Loucy (cell line): ENCODE data around the gene UBL7.

Source experiments
- H2AFZ ChIP-seq: fragments of 200-600 bp; sonication (generic); 2 replicates; pipeline ENCODE4 v1.6.0; 2016; ENCODE audit warnings: antibody characterized with exemption, mild to moderate bottlenecking, low read length, moderate library complexity
- H3F3A ChIP-seq: fragments of 200-600 bp; 2 replicates; pipeline ENCODE4 v1.6.0; 2016; ENCODE audit warnings: antibody characterized with exemption, low read depth, mild to moderate bottlenecking
- H3K27me3 ChIP-seq: fragments of 200-600 bp; sonication (generic); 2 replicates; pipeline ENCODE4 v1.6.1; 2014; ENCODE audit warnings: low read length, mild to moderate bottlenecking; ENCODE audit not compliant: insufficient read depth, poor library complexity, severe bottlenecking
- H3K36me3 ChIP-seq: fragments of 200-600 bp; sonication (generic); 2 replicates; pipeline ENCODE4 v1.6.1; 2016; ENCODE audit warnings: low read length; ENCODE audit not compliant: insufficient read depth
- H3K4me1 ChIP-seq: fragments of 200-600 bp; sonication (generic); 2 replicates; pipeline ENCODE4 v1.5.1; 2014; ENCODE audit warnings: low read length, mild to moderate bottlenecking; ENCODE audit not compliant: insufficient read depth, poor library complexity, severe bottlenecking
- H3K4me2 ChIP-seq: fragments of 200-600 bp; sonication (generic); 2 replicates; pipeline ENCODE4 v1.6.0; 2014; ENCODE audit warnings: antibody characterized with exemption, low read length, low read depth, mild to moderate bottlenecking; ENCODE audit not compliant: poor library complexity, severe bottlenecking
- H3K4me3 ChIP-seq: fragments of 200-600 bp; sonication (generic); 2 replicates; pipeline ENCODE4 v1.5.1; 2014; ENCODE audit warnings: low read length, mild to moderate bottlenecking, mixed read lengths; ENCODE audit not compliant: poor library complexity, severe bottlenecking
- H3K79me2 ChIP-seq: fragments of 200-600 bp; sonication (generic); 2 replicates; pipeline ENCODE4 v1.6.1; 2014; ENCODE audit warnings: low read length; ENCODE audit not compliant: insufficient read depth
- H3K9ac ChIP-seq: fragments of 200-600 bp; sonication (generic); 2 replicates; pipeline ENCODE4 v1.6.0; 2014; ENCODE audit warnings: mild to moderate bottlenecking, low read depth, low read length, moderate library complexity; ENCODE audit not compliant: poor library complexity, severe bottlenecking
- H3K9me2 ChIP-seq: fragments of 200-600 bp; sonication (generic); replicated peaks from 2 replicates; pipeline ENCODE4 v1.6.1; 2016; ENCODE audit warnings: low read depth, low read length, mixed read lengths
- H3K9me3 ChIP-seq: fragments of 200-600 bp; sonication (generic); 2 replicates; pipeline ENCODE4 v1.6.1; 2014; ENCODE audit warnings: mild to moderate bottlenecking, antibody characterized with exemption, low read length, low read depth; ENCODE audit not compliant: insufficient read depth
- H4K20me1 ChIP-seq: fragments of 200-600 bp; sonication (generic); 2 replicates; pipeline ENCODE4 v1.6.0; 2014; ENCODE audit warnings: antibody characterized with exemption, low read length, mild to moderate bottlenecking; ENCODE audit not compliant: insufficient read depth, poor library complexity, severe bottlenecking
- CTCF ChIP-seq: fragments of 200-600 bp; sonication (generic); conservative IDR thresholded peaks from 2 replicates; pipeline ENCODE4 v1.5.1; 2014; ENCODE audit warnings: mild to moderate bottlenecking, antibody characterized with exemption, low read length
- EZH2phosphoT487 ChIP-seq: fragments of 200-600 bp; IDR thresholded peaks from 2 replicates; pipeline ENCODE4 v1.6.1; 2018; ENCODE audit warnings: antibody characterized with exemption, mild to moderate bottlenecking, moderate library complexity, borderline replicate concordance

Gene UBL7

GRCh38 chr15:74434263-74435136 is 26.5 kb downstream of the UBL7 start:
- Histone ChIP-seq H3K79me2 (peaks cover 49% of the 10 kb centered on the region), H4K20me1 (peaks cover 34% of the 10 kb centered on the region), H3K4me3 (peak overlapping the region; percentile 83), H3K4me1 (peaks cover 51% of the 10 kb centered on the region), H3K27me3 (no peaks in the 10 kb centered on the region), H2AFZ (no peak overlapping the region), H3K9me2 (no peaks in the 10 kb centered on the region), H3K4me2 (peak overlapping the region; percentile 67), H3K9me3 (no peaks in the 10 kb centered on the region), H3K9ac (peak overlapping the region; percentile 60), H3F3A (no peaks in the 10 kb centered on the region), H3K36me3 (no peaks in the 10 kb centered on the region)
- no peak for TF ChIP-seq EZH2phosphoT487
- TF ChIP-seq CTCF: no peak

- peak within 1 kb of the TSS; percentile 83 for H3K4me3 ChIP-seq
- peaks cover 37% of the 10 kb centered on the region for H4K20me1 ChIP-seq
- H3K9me2 ChIP-seq: no peaks in the 10 kb centered on the region
- peaks cover 57% of the 10 kb centered on the region for H3K79me2 ChIP-seq
- H2AFZ ChIP-seq: no peak within 1 kb of the TSS
- H3K27me3 ChIP-seq: no peaks in the 10 kb centered on the region
- no peaks in the 10 kb centered on the region for H3K9me3 ChIP-seq
- peaks cover 59% of the 10 kb centered on the region for H3K4me1 ChIP-seq
- H3F3A ChIP-seq: no peaks in the 10 kb centered on the region
- H3K36me3 ChIP-seq: no peaks in the 10 kb centered on the region
- TF ChIP-seq EZH2phosphoT487 (no peak), CTCF (no peak)
- peak within 1 kb of the TSS; percentile 79 for H3K4me2 ChIP-seq
- peak within 1 kb of the TSS; percentile 85 for H3K9ac ChIP-seq
These were observed 27.2 kb downstream of the UBL7 start, which contains the start of gene SEMA7A for GRCh38 chr15:74433592-74434262. Gene SEMA7A, minus strand, starts transcription at chr15:74433958. Its CDS starts 40 bp downstream, at chr15:74433918.

GRCh38 chr15:74432968-74433591 is 27.9 kb downstream of the UBL7 start:
- no peaks in the 10 kb centered on the region for H3K9me2 ChIP-seq
- peaks cover 61% of the 10 kb centered on the region for H3K4me1 ChIP-seq
- H3K36me3 ChIP-seq: no peaks in the 10 kb centered on the region
- peaks cover 41% of the 10 kb centered on the region for H4K20me1 ChIP-seq
- H3K4me3 ChIP-seq: peak overlapping the region; percentile 83
- H3K79me2 ChIP-seq: peaks cover 63% of the 10 kb centered on the region
- peak overlapping the region; percentile 79 for H3K4me2 ChIP-seq
- no peaks in the 10 kb centered on the region for H3K9me3 ChIP-seq
- TF ChIP-seq EZH2phosphoT487 (no peak), CTCF (no peak)
- no peaks in the 10 kb centered on the region for H3K27me3 ChIP-seq
- no peaks in the 10 kb centered on the region for H3F3A ChIP-seq
- no peak overlapping the region for H2AFZ ChIP-seq
- H3K9ac ChIP-seq: peak overlapping the region; percentile 85
